ENCODE measurements around the gene EHF.

Gene EHF

DNA sequence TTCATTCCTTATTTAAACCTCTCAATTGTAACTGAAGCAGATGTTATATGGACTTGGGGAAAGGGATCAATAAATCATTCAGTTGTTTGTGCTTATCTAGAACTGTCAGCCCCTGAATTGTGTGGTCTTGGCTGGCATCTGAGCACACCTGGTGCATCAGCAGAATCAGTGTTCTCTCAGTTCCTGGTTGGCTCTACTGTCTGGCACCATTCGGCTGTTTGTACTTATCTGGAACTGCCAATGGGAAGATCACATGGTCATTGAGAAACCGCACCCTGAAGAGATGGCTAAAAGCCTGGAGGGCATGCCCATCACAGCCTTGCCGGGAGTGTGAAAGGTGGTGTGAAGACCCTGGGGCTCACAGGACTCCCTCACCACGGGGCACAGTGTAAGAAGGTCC is 37.1 kb upstream of the EHF start:
- Histone ChIP-seq H3K36me3 (no peaks in the 10 kb centered on the region), H3K4me1 (peaks cover 0 to 8% (median 2%) of the 10 kb centered on the region in 4 donors), H3K9me3 (no peaks in the 10 kb centered on the region), H3K27me3 (peaks cover 0 to 12% of the 10 kb centered on the region in 2 donors), H3K4me3 (no peak overlapping the region), H3K27ac (no peak overlapping the region)
- TF ChIP-seq, protein P1, sequence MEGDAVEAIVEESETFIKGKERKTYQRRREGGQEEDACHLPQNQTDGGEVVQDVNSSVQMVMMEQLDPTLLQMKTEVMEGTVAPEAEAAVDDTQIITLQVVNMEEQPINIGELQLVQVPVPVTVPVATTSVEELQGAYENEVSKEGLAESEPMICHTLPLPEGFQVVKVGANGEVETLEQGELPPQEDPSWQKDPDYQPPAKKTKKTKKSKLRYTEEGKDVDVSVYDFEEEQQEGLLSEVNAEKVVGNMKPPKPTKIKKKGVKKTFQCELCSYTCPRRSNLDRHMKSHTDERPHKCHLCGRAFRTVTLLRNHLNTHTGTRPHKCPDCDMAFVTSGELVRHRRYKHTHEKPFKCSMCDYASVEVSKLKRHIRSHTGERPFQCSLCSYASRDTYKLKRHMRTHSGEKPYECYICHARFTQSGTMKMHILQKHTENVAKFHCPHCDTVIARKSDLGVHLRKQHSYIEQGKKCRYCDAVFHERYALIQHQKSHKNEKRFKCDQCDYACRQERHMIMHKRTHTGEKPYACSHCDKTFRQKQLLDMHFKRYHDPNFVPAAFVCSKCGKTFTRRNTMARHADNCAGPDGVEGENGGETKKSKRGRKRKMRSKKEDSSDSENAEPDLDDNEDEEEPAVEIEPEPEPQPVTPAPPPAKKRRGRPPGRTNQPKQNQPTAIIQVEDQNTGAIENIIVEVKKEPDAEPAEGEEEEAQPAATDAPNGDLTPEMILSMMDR (IDR thresholded peaks at IDR 0.05), result no peak
- intact Hi-C loops (cut with DNase I; ENCODE audit: low total_unique reads), result loop anchor here (10.0 kb wide), 3 partner anchors 311 to 821 kb away; no protein-coding TSS in a partner anchor
- no peak for DNase-seq

DNA sequence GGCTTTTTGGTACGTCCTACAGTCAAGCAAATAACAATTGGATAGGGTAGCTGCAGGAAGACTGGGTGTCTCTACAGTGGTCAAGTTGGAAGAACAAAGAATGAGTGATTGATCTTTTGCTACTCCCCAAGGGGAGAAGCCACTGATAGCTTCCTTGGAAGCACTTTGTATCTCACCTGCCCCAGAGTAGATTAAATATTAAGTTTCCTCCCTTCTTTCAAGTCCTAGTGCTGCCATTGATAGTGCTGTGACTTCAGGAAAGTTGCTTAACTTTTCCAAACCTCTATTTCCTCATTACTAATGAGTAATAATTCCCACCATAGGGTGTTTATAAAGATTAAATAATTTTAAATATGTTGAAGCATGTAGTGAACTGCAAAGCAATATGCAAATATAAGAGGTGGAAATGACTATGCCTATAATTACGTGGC is 35.6 kb upstream of the EHF start:
- no peak overlapping the region for H3K27ac ChIP-seq

DNA sequence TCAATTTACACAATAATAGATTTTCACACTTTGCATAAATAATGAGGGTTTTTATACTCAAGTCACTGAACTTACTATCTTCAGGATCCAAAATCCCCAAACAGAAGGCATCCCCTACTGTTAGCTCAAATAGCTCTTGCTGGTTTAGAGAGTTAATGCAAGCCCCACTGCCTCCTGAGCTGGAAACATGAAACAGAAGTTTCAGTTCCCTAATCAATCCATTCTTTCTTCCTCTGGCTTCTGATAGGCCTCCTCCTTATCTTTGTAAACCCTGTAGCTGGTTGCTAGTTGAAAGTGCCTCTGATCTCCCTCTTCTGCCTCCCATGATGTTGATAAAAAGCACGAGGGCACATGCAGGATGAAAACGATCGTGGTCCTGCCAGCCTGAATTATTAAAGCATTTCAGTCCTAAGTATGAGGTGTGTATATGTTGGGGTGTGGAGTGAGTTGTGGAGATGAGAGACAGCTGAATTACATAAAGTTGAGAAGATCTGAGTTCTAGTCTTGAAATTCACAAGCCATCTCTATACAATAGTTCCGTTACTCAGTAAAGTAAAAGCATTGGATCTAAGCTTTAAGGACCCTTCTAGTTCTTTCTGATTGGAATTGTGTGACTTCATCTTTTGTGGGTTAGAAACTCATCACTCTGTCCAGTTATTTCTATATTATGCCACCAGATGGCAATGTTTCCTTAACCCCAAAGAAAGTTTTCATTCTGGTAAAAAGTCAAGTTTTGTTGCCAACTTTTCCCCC is 35.0 kb upstream of the EHF start:
- Histone ChIP-seq H3K4me1 (peaks cover 0 to 8% (median 2%) of the 10 kb centered on the region in 4 donors), H3K27ac (no peak overlapping the region), H3K4me3 (no peak overlapping the region), H3K9me3 (no peaks in the 10 kb centered on the region), H3K36me3 (no peaks in the 10 kb centered on the region), H3K27me3 (peaks cover 0 to 7% of the 10 kb centered on the region in 2 donors)
- TF ChIP-seq, protein P1 (IDR thresholded peaks at IDR 0.05), result peak; percentile 60 to 75
- DNase-seq, result no peak
- intact Hi-C loops (cut with DNase I; ENCODE audit: low total_unique reads), result loop anchor here (10.0 kb wide), 3 partner anchors 309 to 819 kb away; no protein-coding TSS in a partner anchor

More for the DNA sequence above, 35.6 kb upstream of the EHF start:
- H3K27me3 ChIP-seq, result peaks cover 0 to 9% of the 10 kb centered on the region in 2 donors
- H3K36me3 ChIP-seq, result no peaks in the 10 kb centered on the region
- TF ChIP-seq, protein P1 (IDR thresholded peaks at IDR 0.05), result no peak
- no peaks in the 10 kb centered on the region for H3K9me3 ChIP-seq
- H3K4me3 ChIP-seq, result no peak overlapping the region
- peaks cover 0 to 8% (median 2%) of the 10 kb centered on the region in 4 donors for H3K4me1 ChIP-seq
- DNase-seq, result no peak
- intact Hi-C loops (cut with DNase I; ENCODE audit: low total_unique reads), result loop anchor here (10.0 kb wide), 3 partner anchors 309 to 819 kb away; no protein-coding TSS in a partner anchor

DNA sequence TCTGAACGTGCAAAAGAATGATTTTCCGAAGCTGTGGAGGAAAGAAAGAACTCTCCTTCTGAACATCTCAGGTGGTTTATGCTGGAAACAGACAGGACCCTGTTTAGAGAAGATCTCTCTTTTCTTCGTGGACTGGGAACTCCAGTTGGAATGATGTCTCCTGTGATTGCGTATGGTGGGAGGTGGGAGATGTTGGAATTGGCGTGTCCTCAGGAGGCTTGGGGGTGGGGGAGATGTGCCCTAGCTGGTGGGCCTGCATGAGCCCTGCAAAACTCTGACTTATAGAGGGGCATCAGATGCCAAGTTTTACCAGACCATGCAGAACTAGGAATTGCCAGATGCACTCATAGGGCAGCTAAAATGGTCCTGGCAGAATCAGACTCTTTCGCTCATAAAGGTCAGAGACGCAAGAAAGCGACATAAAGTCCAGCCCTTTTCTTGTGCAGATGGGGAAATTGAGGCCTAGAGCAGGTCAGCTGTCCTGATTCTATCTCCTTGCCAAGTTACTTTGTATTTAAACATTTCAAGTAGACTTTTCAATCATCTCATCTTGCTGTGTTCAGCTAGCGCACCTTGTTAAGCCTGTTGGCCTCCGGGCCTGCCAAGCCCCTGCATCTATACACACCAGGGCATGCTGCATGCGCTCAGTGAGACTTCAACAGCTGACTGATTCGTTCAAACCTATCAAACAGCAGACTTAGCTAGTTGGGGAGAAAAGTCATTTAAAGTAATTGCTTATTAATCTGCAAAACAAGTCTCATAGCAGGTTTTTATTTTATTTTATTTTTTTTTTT is 34.2 kb upstream of the EHF start:
- no peaks in the 10 kb centered on the region for H3K36me3 ChIP-seq
- H3K27me3 ChIP-seq, result peaks cover 0 to 7% of the 10 kb centered on the region in 2 donors
- no peaks in the 10 kb centered on the region for H3K9me3 ChIP-seq
- no peak overlapping the region for H3K4me3 ChIP-seq
- DNase-seq, result no peak
- H3K27ac ChIP-seq, result no peak overlapping the region
- peaks cover 0 to 8% (median 2%) of the 10 kb centered on the region in 4 donors for H3K4me1 ChIP-seq
- TF ChIP-seq, protein P1 (IDR thresholded peaks at IDR 0.05), result no peak
- intact Hi-C loops (cut with DNase I; ENCODE audit: low total_unique reads), result loop anchor here (10.0 kb wide), 3 partner anchors 308 to 818 kb away; no protein-coding TSS in a partner anchor

DNA sequence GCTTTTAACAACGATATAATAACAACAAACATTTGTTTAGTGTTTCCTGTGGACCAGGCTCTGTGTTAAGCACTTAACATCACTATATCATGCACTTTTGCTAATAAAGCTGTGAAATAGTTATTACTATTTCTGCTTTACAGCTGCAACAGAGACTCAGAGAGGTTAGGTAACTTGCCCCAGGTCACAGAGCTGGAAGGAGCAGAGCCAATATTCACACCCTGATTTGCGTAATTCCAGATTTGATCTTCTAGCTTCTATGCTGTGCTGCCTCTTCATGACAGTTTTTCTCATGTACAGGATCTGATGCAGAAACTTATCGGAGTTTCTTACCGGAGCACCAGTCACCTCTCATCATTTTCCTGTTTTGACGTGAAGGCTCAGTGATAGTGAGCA is 33.6 kb upstream of the EHF start:
- no peak for DNase-seq
- no peak overlapping the region for H3K4me3 ChIP-seq
- TF ChIP-seq, protein P1 (IDR thresholded peaks at IDR 0.05), result no peak
- H3K36me3 ChIP-seq, result no peaks in the 10 kb centered on the region
- H3K9me3 ChIP-seq, result no peaks in the 10 kb centered on the region
- intact Hi-C loops (cut with DNase I; ENCODE audit: low total_unique reads), result loop anchor here (10.0 kb wide), 3 partner anchors 308 to 818 kb away; no protein-coding TSS in a partner anchor
- H3K27me3 ChIP-seq, result peaks cover 0 to 7% of the 10 kb centered on the region in 2 donors
- peaks cover 0 to 8% (median 2%) of the 10 kb centered on the region in 4 donors for H3K4me1 ChIP-seq
- H3K27ac ChIP-seq, result no peak overlapping the region

All from tibial artery (tissue), 4 donors.